Progenitor cell of endocrine pancreas (in vitro differentiated cells): Measurements from ENCODE around the gene CBL. TPM values are rescaled to one million over a fixed set of nuclear protein-coding genes. Genes with fewer than 3 reads are reported as not detected.

Source experiments
- DNase-seq: peaks from one replicate; pipeline ENCODE4 v3.0.0; 2021; ENCODE audit warnings: low spot score; ENCODE audit not compliant: unreplicated experiment
- H3K27ac Mint-ChIP-seq: 2 replicates; pipeline ENCODE4 v1.8.0; 2021; ENCODE audit warnings: mild to moderate bottlenecking, moderate library complexity, mixed read lengths
- H3K27me3 Mint-ChIP-seq: 2 replicates; pipeline ENCODE4 v1.8.0; 2021; ENCODE audit warnings: mixed read lengths
- H3K36me3 Mint-ChIP-seq: 2 replicates; pipeline ENCODE4 v1.8.0; 2022; ENCODE audit warnings: mixed read lengths; ENCODE audit not compliant: insufficient read depth
- H3K4me1 Mint-ChIP-seq: 2 replicates; pipeline ENCODE4 v1.8.0; 2021; ENCODE audit warnings: low read depth, mixed read lengths
- H3K4me3 Mint-ChIP-seq: 2 replicates; pipeline ENCODE4 v1.8.0; 2021; ENCODE audit warnings: low read depth, mild to moderate bottlenecking, moderate library complexity, mixed read lengths
- H3K9me3 Mint-ChIP-seq: 2 replicates; pipeline ENCODE4 v1.8.0; 2021; ENCODE audit warnings: low read depth, mixed read lengths
- total RNA-seq: library from RNA; stranded (reverse); gene quantifications from 2 replicates; pipeline ENCODE4 v1.2.1, GENCODE V29; 2021
- TF ChIP-seq, protein P1 (sequence below): fragments of 200-600 bp; sonication (generic); IDR thresholded peaks from one replicate; pipeline ENCODE4 v1.5.0; 2021; ENCODE audit warnings: antibody characterized with exemption, mild to moderate bottlenecking; ENCODE audit not compliant: unreplicated experiment

The CBL gene
- total RNA-seq, 1 donor from 2014 or later = 26.4 TPM

DNA sequence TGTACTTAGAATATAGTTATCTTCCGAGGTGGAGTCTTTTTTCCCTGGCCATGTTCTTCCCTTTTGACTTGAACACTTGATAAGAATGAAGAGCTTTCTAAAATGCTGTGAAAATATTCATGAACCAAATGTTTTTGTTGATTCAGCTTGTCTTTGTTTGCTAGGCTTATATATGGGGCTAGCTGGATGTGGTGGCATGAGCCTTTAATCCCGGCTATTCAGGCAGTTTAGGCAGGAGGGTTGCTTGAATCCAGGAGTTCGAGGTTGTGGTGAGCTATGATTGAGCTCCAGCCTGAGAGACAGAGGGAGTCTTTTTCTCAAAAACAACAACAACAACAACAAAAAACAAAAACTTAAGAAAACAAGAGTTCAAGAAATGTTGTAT is 23.1 kb downstream of the CBL start:
- Mint-ChIP-seq H3K36me3 (peaks cover 9% of the 10 kb centered on the region), H3K4me3 (no peak overlapping the region), H3K27ac (no peak overlapping the region), H3K4me1 (peaks cover 2% of the 10 kb centered on the region), H3K9me3 (no peaks in the 10 kb centered on the region), H3K27me3 (no peaks in the 10 kb centered on the region)
- no peak for DNase-seq
- TF ChIP-seq, protein P1, sequence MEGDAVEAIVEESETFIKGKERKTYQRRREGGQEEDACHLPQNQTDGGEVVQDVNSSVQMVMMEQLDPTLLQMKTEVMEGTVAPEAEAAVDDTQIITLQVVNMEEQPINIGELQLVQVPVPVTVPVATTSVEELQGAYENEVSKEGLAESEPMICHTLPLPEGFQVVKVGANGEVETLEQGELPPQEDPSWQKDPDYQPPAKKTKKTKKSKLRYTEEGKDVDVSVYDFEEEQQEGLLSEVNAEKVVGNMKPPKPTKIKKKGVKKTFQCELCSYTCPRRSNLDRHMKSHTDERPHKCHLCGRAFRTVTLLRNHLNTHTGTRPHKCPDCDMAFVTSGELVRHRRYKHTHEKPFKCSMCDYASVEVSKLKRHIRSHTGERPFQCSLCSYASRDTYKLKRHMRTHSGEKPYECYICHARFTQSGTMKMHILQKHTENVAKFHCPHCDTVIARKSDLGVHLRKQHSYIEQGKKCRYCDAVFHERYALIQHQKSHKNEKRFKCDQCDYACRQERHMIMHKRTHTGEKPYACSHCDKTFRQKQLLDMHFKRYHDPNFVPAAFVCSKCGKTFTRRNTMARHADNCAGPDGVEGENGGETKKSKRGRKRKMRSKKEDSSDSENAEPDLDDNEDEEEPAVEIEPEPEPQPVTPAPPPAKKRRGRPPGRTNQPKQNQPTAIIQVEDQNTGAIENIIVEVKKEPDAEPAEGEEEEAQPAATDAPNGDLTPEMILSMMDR = no peak

DNA sequence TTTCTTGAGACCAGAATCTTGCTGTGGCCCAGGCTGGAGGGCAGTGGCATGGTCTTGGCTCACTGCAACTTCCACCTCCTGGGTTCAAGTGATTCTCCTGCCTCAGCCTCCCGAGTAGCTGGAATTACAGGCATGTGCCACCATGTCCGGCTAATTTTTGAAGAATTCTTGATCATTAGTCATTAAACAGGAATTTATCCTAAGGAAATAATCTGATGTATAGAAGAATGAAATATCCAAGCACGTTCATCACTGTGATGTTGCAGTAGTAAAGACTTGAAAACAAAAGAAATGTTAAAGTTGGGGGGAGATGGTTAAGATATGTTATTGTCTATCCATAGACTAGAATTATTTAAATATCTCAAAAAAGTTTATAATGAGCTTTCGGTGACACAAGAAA is 23.6 kb downstream of the CBL start:
- H3K27me3 Mint-ChIP-seq = no peaks in the 10 kb centered on the region
- H3K4me3 Mint-ChIP-seq = no peak overlapping the region
- TF ChIP-seq, protein P1 = no peak
- no peak overlapping the region for H3K27ac Mint-ChIP-seq
- DNase-seq = no peak
- peaks cover 2% of the 10 kb centered on the region for H3K4me1 Mint-ChIP-seq
- H3K9me3 Mint-ChIP-seq = no peaks in the 10 kb centered on the region
- H3K36me3 Mint-ChIP-seq = peaks cover 13% of the 10 kb centered on the region

DNA sequence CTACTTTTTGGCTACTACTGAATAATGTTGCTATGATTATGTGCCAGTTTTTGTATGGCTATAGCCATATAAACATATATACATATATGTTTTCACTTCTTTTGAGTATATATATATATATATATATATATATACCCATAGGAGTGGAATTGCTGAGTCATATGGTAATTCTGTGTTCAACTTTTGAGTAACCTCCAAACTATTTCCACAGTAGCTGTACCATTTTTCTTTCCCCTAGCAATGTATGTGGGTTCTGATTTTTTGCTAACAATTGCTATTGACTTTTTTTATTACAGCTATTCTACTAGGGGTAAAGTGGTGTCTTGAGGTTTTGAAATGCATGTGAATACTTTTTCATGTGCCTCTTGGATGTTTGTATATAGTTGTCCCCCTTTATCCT is 30.4 kb downstream of the CBL start:
- Mint-ChIP-seq H3K27ac (no peak overlapping the region), H3K9me3 (no peaks in the 10 kb centered on the region), H3K36me3 (peaks cover 21% of the 10 kb centered on the region)

DNA sequence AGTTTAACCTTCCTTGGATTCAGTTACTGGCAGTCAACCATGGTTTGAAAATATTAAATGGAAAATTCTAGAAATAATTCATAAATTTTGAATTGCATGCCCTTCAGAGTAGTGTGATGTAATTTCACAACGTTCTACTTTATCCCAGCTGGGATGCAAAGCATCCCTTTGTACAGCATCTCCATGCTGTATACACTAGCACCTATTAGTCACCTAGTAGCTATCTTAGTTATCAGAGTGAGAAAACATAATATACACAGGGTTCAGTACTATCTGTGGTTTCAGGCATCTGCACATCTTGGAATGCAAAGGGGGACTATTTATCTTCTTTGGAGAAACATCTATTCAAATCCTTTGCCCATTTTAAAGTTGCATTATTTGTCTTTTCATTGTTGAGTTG is 30.8 kb downstream of the CBL start:
- Mint-ChIP-seq H3K36me3 (peaks cover 21% of the 10 kb centered on the region), H3K27me3 (no peaks in the 10 kb centered on the region), H3K9me3 (no peaks in the 10 kb centered on the region), H3K4me3 (no peak overlapping the region), H3K27ac (no peak overlapping the region), H3K4me1 (no peaks in the 10 kb centered on the region)
- TF ChIP-seq, protein P1 = no peak
- DNase-seq = no peak

More for the DNA sequence above, 30.4 kb downstream of the CBL start:
- H3K27me3 Mint-ChIP-seq = no peaks in the 10 kb centered on the region
- TF ChIP-seq, protein P1 = no peak
- DNase-seq = no peak
- H3K4me1 Mint-ChIP-seq = no peaks in the 10 kb centered on the region
- no peak overlapping the region for H3K4me3 Mint-ChIP-seq

DNA sequence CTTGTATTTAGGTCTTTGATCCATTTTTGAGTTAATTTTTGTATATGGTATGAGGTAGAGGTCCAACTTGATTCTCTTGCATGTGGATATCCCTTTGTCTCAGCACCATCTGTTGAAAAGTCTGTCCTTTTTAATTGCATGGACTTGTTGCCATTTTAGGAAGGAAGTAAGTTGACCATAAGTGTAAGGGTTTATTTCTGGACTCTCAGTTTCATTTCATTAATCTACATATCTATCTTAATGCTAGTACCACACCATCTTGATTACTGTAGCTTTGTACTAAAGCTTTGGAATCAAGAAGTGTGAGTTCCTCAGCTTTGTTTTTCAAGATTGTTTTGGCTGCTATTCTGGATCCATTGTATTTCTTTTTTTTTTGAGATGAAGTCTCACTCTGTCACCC is 31.4 kb downstream of the CBL start:
- H3K27me3 Mint-ChIP-seq = no peaks in the 10 kb centered on the region
- DNase-seq = no peak
- TF ChIP-seq, protein P1 = no peak
- H3K9me3 Mint-ChIP-seq = no peaks in the 10 kb centered on the region
- no peaks in the 10 kb centered on the region for H3K4me1 Mint-ChIP-seq
- H3K27ac Mint-ChIP-seq = no peak overlapping the region
- no peak overlapping the region for H3K4me3 Mint-ChIP-seq
- peaks cover 20% of the 10 kb centered on the region for H3K36me3 Mint-ChIP-seq
